Left ventricle myocardium inferior (tissue), 1 donor: ENCODE results near the gene BTRC. TPM values are rescaled to one million over a fixed set of nuclear protein-coding genes. Genes with fewer than 3 reads are reported as not detected.
A peak's percentile ranks its signal among the peaks of the same experiment; 100 is the strongest.

Source experiments
- DNase-seq: peaks from one replicate; pipeline ENCODE4 v3.0.0-alpha.2; 2020
- H3K27ac ChIP-seq: fragments of 200-600 bp; replicated peaks from 2 replicates; pipeline ENCODE4 v1.8.0; 2021
- H3K27me3 ChIP-seq: fragments of 200-600 bp; 2 replicates; pipeline ENCODE4 v1.8.0; 2021; ENCODE audit warnings: low read depth
- H3K36me3 ChIP-seq: fragments of 200-600 bp; 2 replicates; pipeline ENCODE4 v1.8.0; 2021
- H3K4me1 ChIP-seq: fragments of 200-600 bp; 2 replicates; pipeline ENCODE4 v1.8.0; 2021
- H3K4me3 ChIP-seq: fragments of 200-600 bp; 2 replicates; pipeline ENCODE4 v1.8.0; 2021; ENCODE audit warnings: mild to moderate bottlenecking, moderate library complexity
- H3K9me3 ChIP-seq: fragments of 200-600 bp; replicated peaks from 2 replicates; pipeline ENCODE4 v1.8.0; 2021
- CTCF ChIP-seq: fragments of 200-600 bp; IDR thresholded peaks from 2 replicates; pipeline ENCODE4 v1.8.0; 2021; ENCODE audit warnings: antibody characterized with exemption, mild to moderate bottlenecking, borderline replicate concordance
- intact Hi-C: fragments of 100-400 bp; cut with micrococcal nuclease; formaldehyde crosslinking; loops from one replicate; pipeline ENCODE4 v1.11.0; 2022
- total RNA-seq: library from RNA; stranded (reverse); fragmentation: NEBNext Ultra II Directional; extraction: Animal tissue kit (Norgen Biotek cat#: 25700); gene quantifications from one replicate; pipeline ENCODE4 v1.2.1, GENCODE V29; 2021
- donor health status: DM: no; HTN: yes; CAD: no; lungs with severe emphysema.

Gene BTRC
- total RNA-seq, 1 donor from 2014 or later = 34.8 TPM

- DNase-seq = no peak
- Histone ChIP-seq H3K36me3 (no peaks in the 10 kb centered on the region), H3K4me3 (no peak overlapping the region), H3K27me3 (no peaks in the 10 kb centered on the region), H3K4me1 (peaks cover 55% of the 10 kb centered on the region), H3K9me3 (no peaks in the 10 kb centered on the region), H3K27ac (no peak overlapping the region)
- intact Hi-C loops = no loop called here
- no peak for TF ChIP-seq CTCF
These were observed 110.6 kb downstream of the BTRC start for GRCh38 chr10:101464599-101464998.

- DNase-seq = no peak
- no peak for TF ChIP-seq CTCF
- Histone ChIP-seq H3K27ac (no peak overlapping the region), H3K9me3 (no peaks in the 10 kb centered on the region), H3K4me3 (no peak overlapping the region), H3K27me3 (no peaks in the 10 kb centered on the region), H3K36me3 (no peaks in the 10 kb centered on the region), H3K4me1 (peaks cover 46% of the 10 kb centered on the region)
- intact Hi-C loops = no loop called here
These were observed 112.3 kb downstream of the BTRC start for GRCh38 chr10:101466016-101466912.

- TF ChIP-seq CTCF = peak; percentile 87
These were observed 113.4 kb downstream of the BTRC start for GRCh38 chr10:101467286-101467770.

GRCh38 chr10:101468159-101468558, 114.2 kb downstream of the BTRC start:
- Histone ChIP-seq H3K4me1 (peaks cover 41% of the 10 kb centered on the region), H3K4me3 (no peak overlapping the region), H3K9me3 (no peaks in the 10 kb centered on the region), H3K27me3 (no peaks in the 10 kb centered on the region), H3K36me3 (no peaks in the 10 kb centered on the region), H3K27ac (no peak overlapping the region)
- intact Hi-C loops = no loop called here
- TF ChIP-seq CTCF = no peak
- DNase-seq = no peak

More at GRCh38 chr10:101467286-101467770, 113.4 kb downstream of the BTRC start:
- no peaks in the 10 kb centered on the region for H3K9me3 ChIP-seq
- DNase-seq = no peak
- no peak overlapping the region for H3K4me3 ChIP-seq
- H3K36me3 ChIP-seq = no peaks in the 10 kb centered on the region
- H3K27ac ChIP-seq = no peak overlapping the region
- no peaks in the 10 kb centered on the region for H3K27me3 ChIP-seq
- H3K4me1 ChIP-seq = peaks cover 41% of the 10 kb centered on the region
- intact Hi-C loops = no loop called here

- TF ChIP-seq CTCF = no peak
- intact Hi-C loops = no loop called here
- Histone ChIP-seq H3K4me3 (no peak overlapping the region), H3K36me3 (peaks cover 18% of the 10 kb centered on the region), H3K4me1 (no peaks in the 10 kb centered on the region), H3K27me3 (no peaks in the 10 kb centered on the region), H3K9me3 (no peaks in the 10 kb centered on the region), H3K27ac (no peak overlapping the region)
- DNase-seq = no peak
These were observed 122.4 kb downstream of the BTRC start for GRCh38 chr10:101476383-101476782.
